ENCODE measurements around the gene CDK2AP2. TPM values are rescaled to one million over a fixed set of nuclear protein-coding genes. Genes with fewer than 3 reads are reported as not detected.
A peak's percentile ranks its signal among the peaks of the same experiment; 100 is the strongest.
"Not testable (repeated sequence)": the region's sequence is repeated elsewhere in the genome, so short reads cannot be mapped to it uniquely, and the experiment has no call there.

Gene CDK2AP2
- total RNA-seq, 1 donor from 2014 or later, result 79.7 TPM

DNA sequence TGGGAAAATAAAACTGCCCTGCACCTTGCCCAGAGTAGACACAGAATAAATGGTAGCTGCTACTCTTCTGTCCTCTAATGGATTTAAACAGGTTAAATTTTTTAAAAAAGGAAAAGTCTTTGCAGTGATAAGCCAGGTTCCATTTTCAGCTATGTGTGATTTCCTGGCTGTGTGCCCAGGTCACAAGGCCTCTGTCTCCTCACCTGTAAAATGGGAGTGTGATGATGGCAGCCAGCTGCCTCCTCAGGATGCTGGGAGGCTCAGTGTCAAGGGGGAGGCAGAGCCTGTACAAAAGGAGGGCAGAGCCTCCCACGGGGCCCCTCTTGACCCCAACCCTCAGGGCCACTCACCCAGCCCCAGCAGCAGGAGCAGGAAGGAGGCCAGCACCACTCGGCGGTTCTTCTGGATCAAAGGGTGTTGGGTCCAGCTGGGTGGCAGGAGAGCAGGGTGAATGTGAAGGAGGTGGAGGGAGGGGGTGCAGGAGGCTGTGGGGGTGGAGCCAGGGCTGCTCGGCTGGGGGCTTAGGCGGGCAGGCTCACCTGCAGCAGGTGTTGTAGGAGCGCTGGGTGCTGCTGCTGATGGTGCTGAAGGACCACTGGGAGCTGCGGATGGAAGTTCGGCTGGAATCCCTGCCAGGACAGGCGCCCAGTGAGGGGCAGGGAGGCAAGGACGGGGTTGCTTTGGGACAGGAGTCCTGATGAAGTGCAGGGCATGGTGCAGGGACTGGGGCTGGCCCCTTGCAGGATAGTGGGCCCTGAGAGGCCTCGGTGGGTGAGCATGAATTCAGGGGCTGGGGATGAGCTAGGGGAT lies 40.8 kb downstream of the CDK2AP2 start:
- peak overlapping the region; percentile 78 for H3K4me3 ChIP-seq

DNA sequence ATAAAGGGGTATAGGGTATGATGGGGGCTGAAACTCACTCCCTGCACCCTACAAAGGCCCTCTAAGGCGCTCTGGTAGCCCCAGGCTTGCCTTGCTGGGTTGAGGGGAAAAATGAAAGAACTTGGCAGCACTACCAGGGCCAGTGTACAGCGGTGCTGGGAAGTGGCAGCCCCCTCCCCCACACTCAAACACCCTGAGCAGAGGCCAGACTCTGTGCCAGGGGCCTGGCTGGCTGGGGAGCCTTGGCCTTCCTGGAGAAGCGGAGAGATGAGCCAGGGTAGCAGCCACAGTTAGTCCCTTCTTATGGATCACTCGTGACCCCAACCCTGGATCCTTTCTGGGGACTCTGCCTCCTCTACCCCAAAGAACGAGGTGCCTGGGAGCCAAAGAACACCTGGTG lies 41.6 kb downstream of the CDK2AP2 start:
- Histone ChIP-seq H3K9me3 (no peaks in the 10 kb centered on the region), H3K27ac (no peak overlapping the region), H3K27me3 (ENCODE audit: low read depth) (no peaks in the 10 kb centered on the region), H3K4me1 (peaks cover 49% of the 10 kb centered on the region), H3K36me3 (peaks cover 6% of the 10 kb centered on the region), H3K4me3 (no peak overlapping the region)
- intact Hi-C loops (cut with DNase I), result no loop called here
- ATAC-seq (no peak), DNase-seq (no peak)
- no peak for TF ChIP-seq CTCF (IDR thresholded peaks at IDR 0.05)

More for the DNA sequence above, 40.8 kb downstream of the CDK2AP2 start:
- Histone ChIP-seq H3K27me3 (ENCODE audit: low read depth) (no peaks in the 10 kb centered on the region), H3K36me3 (peaks cover 6% of the 10 kb centered on the region), H3K9me3 (no peaks in the 10 kb centered on the region), H3K4me1 (peaks cover 49% of the 10 kb centered on the region), H3K27ac (peak overlapping the region; percentile 92)
- no peak for DNase-seq
- TF ChIP-seq CTCF (IDR thresholded peaks at IDR 0.05), result no peak
- ATAC-seq, result no peak
- intact Hi-C loops (cut with DNase I), result no loop called here

GRCh38 chr11:67465530-67465929 lies 42.4 kb downstream of the CDK2AP2 start:
- intact Hi-C loops (cut with DNase I); H3K27me3 ChIP-seq (ENCODE audit: low read depth); ATAC-seq; DNase-seq; H3K9me3 ChIP-seq; H3K36me3 ChIP-seq: not testable (repeated sequence)
- H3K4me3 ChIP-seq, result peak overlapping the region; percentile 67
- H3K4me1 ChIP-seq, result peaks cover 49% of the 10 kb centered on the region
- peak overlapping the region; percentile 93 for H3K27ac ChIP-seq

GRCh38 chr11:67465189-67465510 lies 42.8 kb downstream of the CDK2AP2 start:
- intact Hi-C loops (cut with DNase I), result no loop called here
- DNase-seq, result no peak
- Histone ChIP-seq H3K27ac (peak overlapping the region; percentile 93), H3K4me1 (peaks cover 49% of the 10 kb centered on the region), H3K36me3 (peaks cover 6% of the 10 kb centered on the region), H3K9me3 (no peaks in the 10 kb centered on the region), H3K4me3 (peak overlapping the region; percentile 67), H3K27me3 (ENCODE audit: low read depth) (no peaks in the 10 kb centered on the region)
- no peak for ATAC-seq
- TF ChIP-seq CTCF (IDR thresholded peaks at IDR 0.05), result no peak

DNA sequence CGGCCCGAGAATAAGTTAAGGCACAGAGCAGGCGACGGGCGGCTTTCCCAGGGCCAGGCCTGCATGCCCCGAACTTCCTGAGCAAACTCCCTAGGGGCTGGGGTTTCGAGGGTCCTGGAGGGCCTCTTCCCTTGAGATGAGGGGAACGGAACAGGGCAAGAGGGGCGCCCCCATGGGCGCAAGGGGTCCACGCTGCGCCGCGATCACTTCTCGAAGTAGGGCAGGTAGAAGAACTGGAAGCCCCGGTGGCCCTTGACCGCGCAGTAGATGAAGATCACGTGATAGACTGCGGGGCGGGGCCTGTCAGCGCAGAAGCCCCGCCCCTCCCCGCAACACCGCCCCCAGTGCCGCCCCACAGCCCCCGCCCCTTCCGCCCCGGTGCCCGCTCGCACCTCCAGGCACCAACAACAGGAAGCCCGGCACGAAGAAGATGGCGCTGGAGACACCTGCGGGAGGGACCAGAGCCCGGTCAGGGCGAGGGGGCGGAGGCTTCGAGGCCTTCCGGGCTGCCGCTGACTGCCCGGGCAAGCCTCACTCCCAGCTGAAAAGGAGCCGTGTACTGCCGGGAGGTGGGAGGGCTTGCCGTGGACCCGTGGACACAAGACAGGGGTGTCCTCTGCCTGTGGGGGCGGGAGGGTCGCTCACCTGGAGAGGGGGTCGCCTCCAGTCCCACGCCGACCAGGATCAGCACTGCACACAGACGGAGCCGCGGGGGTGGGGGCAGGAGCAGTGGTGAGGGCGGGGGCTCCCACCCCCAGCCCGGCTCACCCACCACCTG lies 43.4 kb downstream of the CDK2AP2 start:
- H3K4me3 ChIP-seq, result peak overlapping the region; percentile 67
- no peak for TF ChIP-seq CTCF (IDR thresholded peaks at IDR 0.05)
- peaks cover 6% of the 10 kb centered on the region for H3K36me3 ChIP-seq
- intact Hi-C loops (cut with DNase I), result no loop called here
- H3K4me1 ChIP-seq, result peaks cover 45% of the 10 kb centered on the region
- H3K9me3 ChIP-seq, result no peaks in the 10 kb centered on the region
- peak; percentile 85 to 90 for ATAC-seq
- DNase-seq, result peak; percentile 94
- H3K27ac ChIP-seq, result peak overlapping the region; percentile 93
- no peaks in the 10 kb centered on the region for H3K27me3 ChIP-seq (ENCODE audit: low read depth)
